Ovary (tissue), 10 donors: Measurements from ENCODE around the gene MS4A3. TPM values are rescaled to one million over a fixed set of nuclear protein-coding genes. Genes with fewer than 3 reads are reported as not detected.
"Not testable (repeated sequence)": the region's sequence is repeated elsewhere in the genome, so short reads cannot be mapped to it uniquely, and the experiment has no call there.

ENCODE experiments used
- DNase-seq, 5 donors: peaks; one replicate each; pipeline ENCODE4 v3.0.0-alpha.2; 2019 to 2020
- H3K27ac ChIP-seq, 2 donors: fragments of 200-600 bp; one replicate each; pipeline versions ENCODE4 v1.5.1 to v1.8.0; 2019 to 2022
- H3K27me3 ChIP-seq: fragments of 200-600 bp; one replicate; pipeline ENCODE4 v1.8.0; 2022
- H3K36me3 ChIP-seq: fragments of 200-600 bp; sonication (generic); one replicate; pipeline ENCODE4 v1.5.1; 2019
- H3K4me1 ChIP-seq: one replicate; pipeline ENCODE4 v1.8.1; 2013; ENCODE audit warnings: mild to moderate bottlenecking, moderate library complexity; ENCODE audit not compliant: insufficient read depth
- H3K4me3 ChIP-seq: fragments of 200-600 bp; sonication (generic); one replicate; pipeline ENCODE4 v1.5.1; 2017
- H3K9me3 ChIP-seq, 2 donors: fragments of 200-600 bp in 1 of 2; sonication (generic) in 1 of 2; one replicate each; pipeline versions ENCODE4 v1.5.1 to v1.8.1; 2013 to 2019; ENCODE audit warnings: mild to moderate bottlenecking in 1 of 2, moderate library complexity in 1 of 2
- CTCF ChIP-seq, 3 donors: fragments of 450-650 bp in 2 of 3; fragments of 200-600 bp in 1 of 3; IDR thresholded peaks; one replicate each; pipeline versions ENCODE4 v1.5.1 to v1.8.0; 2016 to 2022; ENCODE audit warnings: antibody characterized with exemption in 3 of 3, mild to moderate bottlenecking in 1 of 3
- EP300 ChIP-seq: sonication (generic); formaldehyde crosslinking; IDR thresholded peaks from one replicate; pipeline ENCODE4 v1.6.1; 2017; ENCODE audit warnings: antibody characterized with exemption
- POLR2A ChIP-seq: fragments of 450-650 bp; IDR thresholded peaks from one replicate; pipeline ENCODE4 v1.6.1; 2017; ENCODE audit warnings: antibody characterized with exemption, mild to moderate bottlenecking, moderate library complexity
- WGBS, 3 donors: extraction: QIAGEN DNeasy Blood & Tissue Kit in 1 of 3; methylation state at CpG; one replicate each; pipeline versions ENCODE4 v1.1.5 to v1.1.7; 2013 to 2017; 5-methylcytosine and 5-hydroxymethylcytosine counted together
- intact Hi-C, 4 donors: fragments of 100-400 bp; cut with DNase I; formaldehyde crosslinking; loops; one replicate each; pipeline versions ENCODE4 v1.11.0 to v1.15.1; 2022 to 2023
- long read RNA-seq, 3 donors: library from polyadenylated mRNA in 2 of 3; unstranded in 2 of 3; transcript quantifications; one replicate each; pipeline ENCODE4 v2.0.0 and lab custom pipeline, GENCODE V29; 2021 to 2026
- polyA plus RNA-seq, 2 donors: library from polyadenylated mRNA; stranded (reverse); fragments of 200-250 nt in 1 of 2; fragments of 350-450 nt in 1 of 2; fragmentation: Illumina TruSeq in 1 of 2; extraction: RNeasy Lipid Tissue Mini Kit (QIAGEN cat#74804) in 1 of 2; gene quantifications; one replicate each; pipeline ENCODE4 v1.2.3, GENCODE V29; 2013 to 2014
- total RNA-seq, 7 donors: library from RNA; depleted of rRNA in 2 of 7; stranded (reverse); fragments of >200 nt in 2 of 7; fragmentation: NEBNext Ultra II Directional in 3 of 7; extraction: Animal tissue kit (Norgen Biotek cat#: 25700) in 3 of 7; gene quantifications; one replicate each; pipeline versions ENCODE4 v1.1.0 to v1.2.4, GENCODE V29; 2016 to 2023
- donor health status: DM: no; HTN: no; CAD: no; lungs with moderate emphysema.
- donor health status: DM: no; HTN: no; CAD: no.
- donor health status: Bipolar disorder and iron deficiency.
- donor health status: DM: yes; HTN: yes; CAD: no.
- donor health status: DM: no; HTN: no; CAD: no.
- donor health status: DM: yes; HTN: yes; CAD: no.

The MS4A3 gene
- total RNA-seq (not detected), polyA plus RNA-seq (not detected)
- long read RNA-seq, donor 1, result 0 reads
- long read RNA-seq, donor 2, result 0 reads
- long read RNA-seq, donor 3, result 0 reads

DNA sequence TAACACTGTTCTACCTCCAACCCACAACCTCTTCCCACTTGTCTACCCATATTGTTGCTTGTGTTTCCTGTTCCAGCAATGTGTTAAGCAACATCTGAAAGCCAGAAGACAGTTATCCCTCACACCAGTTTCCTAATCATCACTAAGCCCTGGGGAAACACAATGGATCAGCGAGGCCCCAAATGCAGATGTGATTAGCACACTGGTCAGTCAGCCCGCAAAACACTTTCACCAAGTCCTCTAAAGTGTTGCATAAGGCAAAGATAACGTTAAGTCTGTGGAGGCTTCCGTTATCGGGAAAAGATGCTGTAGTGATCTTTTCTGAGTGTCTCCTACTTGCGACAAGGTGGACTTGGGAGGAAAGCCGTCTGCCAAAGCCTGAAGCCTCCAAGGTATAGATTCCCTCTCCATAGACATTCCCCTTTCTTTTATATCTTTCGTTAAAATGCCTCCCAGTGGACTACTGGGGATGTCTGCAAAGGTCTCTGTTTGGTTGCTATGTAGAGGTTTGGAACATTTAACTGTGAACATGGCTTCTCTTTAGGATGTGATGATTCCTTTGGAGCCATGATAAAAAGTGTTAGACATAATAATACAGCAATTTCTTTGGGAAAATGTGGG, at the start of gene MS4A3:
Gene MS4A3 (plus strand): TSS at position 317 of the 621 bp plus-strand sequence. CDS start 4,496 bp downstream, outside the sequence.
- TF ChIP-seq CTCF (IDR thresholded peaks at IDR 0.05) (no peak), EP300 (no peak), POLR2A (no peak)
- no peak for DNase-seq
- H3K9me3 ChIP-seq, result no peaks in the 10 kb centered on the region
- H3K27me3 ChIP-seq, result no peaks in the 10 kb centered on the region
- no peak within 1 kb of the TSS for H3K4me3 ChIP-seq
- intact Hi-C loops, result no loop called here
- no peaks in the 10 kb centered on the region for H3K36me3 ChIP-seq
- WGBS, 3 donors, result 82 to 87% (median 83%) methylated on average over 8 of the region's 8 CpGs
- H3K27ac ChIP-seq, result no peak within 1 kb of the TSS
- no peaks in the 10 kb centered on the region for H3K4me1 ChIP-seq

GRCh38 chr11:60016881-60017280, 39.6 kb upstream of the MS4A3 start, which contains the start of gene OOSP4B:
TSS of gene OOSP4B (plus strand) at chr11:60017181.
- WGBS, 3 donors, result 88 to 97% (median 95%) methylated on average over 1 of the region's 1 CpG
- DNase-seq, result no peak

GRCh38 chr11:60018058-60018457, 38.4 kb upstream of the MS4A3 start:
- no peak for DNase-seq
- Histone ChIP-seq H3K9me3 (no peaks in the 10 kb centered on the region), H3K36me3 (no peaks in the 10 kb centered on the region), H3K27me3 (no peaks in the 10 kb centered on the region), H3K27ac (no peak overlapping the region), H3K4me1 (no peaks in the 10 kb centered on the region), H3K4me3 (no peak overlapping the region)
- TF ChIP-seq EP300, result no peak
- TF ChIP-seq CTCF (IDR thresholded peaks at IDR 0.05), result no peak
- TF ChIP-seq POLR2A, result no peak
- intact Hi-C loops, result no loop called here
- 50 to 63% (median 52%) methylated on average over 8 of the region's 8 CpGs for WGBS, 3 donors

More at GRCh38 chr11:60016881-60017280, 39.6 kb upstream of the MS4A3 start, which contains the start of gene OOSP4B:
- Histone ChIP-seq H3K36me3 (no peaks in the 10 kb centered on the region), H3K27ac (no peak within 1 kb of the TSS), H3K4me3 (no peak within 1 kb of the TSS), H3K9me3 (no peaks in the 10 kb centered on the region), H3K4me1 (no peaks in the 10 kb centered on the region), H3K27me3 (no peaks in the 10 kb centered on the region)
- TF ChIP-seq EP300, result no peak
- no peak for TF ChIP-seq CTCF (IDR thresholded peaks at IDR 0.05)
- TF ChIP-seq POLR2A, result no peak
- intact Hi-C loops, result no loop called here

- H3K4me1 ChIP-seq, H3K9me3 ChIP-seq, H3K4me3 ChIP-seq, H3K27me3 ChIP-seq, DNase-seq, H3K36me3 ChIP-seq, H3K27ac ChIP-seq, intact Hi-C loops: not testable (repeated sequence)
- 95 to 99% (median 95%) methylated on average over 14 to 27 of the region's 27 CpGs for WGBS, 3 donors
Measured at GRCh38 chr11:60020376-60020775, 36.1 kb upstream of the MS4A3 start.

DNA sequence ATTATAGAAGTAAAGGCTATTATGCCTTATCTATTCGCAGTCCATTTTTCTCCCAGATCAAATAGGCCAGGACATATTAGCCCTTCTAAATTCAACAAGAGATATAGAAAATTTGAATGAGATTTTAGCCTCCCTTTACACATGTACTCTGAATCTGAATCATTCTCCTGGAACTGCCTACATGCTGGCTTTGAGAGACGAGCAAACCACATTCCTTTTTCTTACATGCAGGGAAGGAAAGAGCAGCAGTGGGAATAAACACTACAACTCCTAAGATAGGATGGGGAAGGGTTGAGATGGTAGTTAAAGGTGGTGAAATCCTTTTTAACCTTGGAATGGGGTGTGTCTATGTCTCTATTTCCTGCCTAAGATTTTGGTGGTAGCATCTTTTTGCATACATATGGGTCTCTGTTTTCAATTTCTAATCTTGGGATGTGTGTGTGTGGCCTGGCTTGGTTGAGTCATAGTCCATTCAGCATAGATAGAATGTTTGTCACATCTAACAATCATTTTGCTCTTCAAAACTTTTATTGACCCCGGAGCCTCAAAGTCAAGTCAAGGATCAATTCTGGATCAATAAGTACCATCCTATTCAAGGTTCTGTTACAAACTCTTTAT, 27.3 kb upstream of the MS4A3 start:
- DNase-seq, result no peak

More for the DNA sequence above, 27.3 kb upstream of the MS4A3 start:
- H3K4me3 ChIP-seq, result no peak overlapping the region
- no peaks in the 10 kb centered on the region for H3K9me3 ChIP-seq
- no peak overlapping the region for H3K27ac ChIP-seq
- H3K36me3 ChIP-seq, result no peaks in the 10 kb centered on the region
- H3K4me1 ChIP-seq, result no peaks in the 10 kb centered on the region
- no peak for TF ChIP-seq POLR2A
- no peak for TF ChIP-seq EP300
- TF ChIP-seq CTCF (IDR thresholded peaks at IDR 0.05), result no peak
- H3K27me3 ChIP-seq, result no peaks in the 10 kb centered on the region
- intact Hi-C loops, result no loop called here
- 64 to 67% (median 65%) methylated on average over 3 of the region's 3 CpGs for WGBS, 3 donors
